ENCODE measurements around the gene GXYLT1. TPM values are rescaled to one million over a fixed set of nuclear protein-coding genes. Genes with fewer than 3 reads are reported as not detected.
A peak's percentile ranks its signal among the peaks of the same experiment; 100 is the strongest.

The GXYLT1 gene
- total and polyA plus RNA-seq, 9 donors, result 3.8 to 15.4 (median 11.7) TPM

DNA sequence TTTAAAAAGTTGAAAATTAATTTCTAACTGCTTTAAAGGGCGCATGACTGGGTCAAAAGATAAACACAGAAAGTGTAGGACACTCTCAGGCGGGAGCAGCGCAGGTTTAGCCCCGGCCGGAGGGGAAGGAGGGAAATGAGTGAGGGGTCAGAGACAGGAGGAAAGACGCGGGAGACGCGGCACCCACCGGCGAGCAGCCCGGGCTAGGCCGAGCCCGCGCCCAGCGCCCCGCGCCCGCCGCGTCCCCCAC is 591 bp downstream of the GXYLT1 start:
- no peak for TF ChIP-seq CTCF (IDR thresholded peaks at IDR 0.05)
- no peak for TF ChIP-seq POLR2A (IDR thresholded peaks at IDR 0.05)
- TF ChIP-seq EP300 (IDR thresholded peaks at IDR 0.05), result no peak
- no peaks in the 10 kb centered on the region for H3K36me3 ChIP-seq
- H3K4me1 ChIP-seq (ENCODE audit: insufficient read depth), result peaks cover 2% of the 10 kb centered on the region
- no peaks in the 10 kb centered on the region for H3K9me3 ChIP-seq
- DNase-seq, result peak in 1 of 5 donors; percentile 18
- intact Hi-C loops (cut with DNase I), result loop anchor here in 1 of 4 donors (10.0 kb wide), 1 partner anchor 441 kb away; the partner anchor contains the start of gene PRICKLE1
- H3K27ac ChIP-seq, result peak overlapping the region; percentile 80 to 84
- H3K4me3 ChIP-seq, result peak overlapping the region; percentile 64
- H3K27me3 ChIP-seq, result no peaks in the 10 kb centered on the region
- 0 to 2% (median 1%) methylated on average over 21 of the region's 21 CpGs for WGBS, 3 donors

DNA sequence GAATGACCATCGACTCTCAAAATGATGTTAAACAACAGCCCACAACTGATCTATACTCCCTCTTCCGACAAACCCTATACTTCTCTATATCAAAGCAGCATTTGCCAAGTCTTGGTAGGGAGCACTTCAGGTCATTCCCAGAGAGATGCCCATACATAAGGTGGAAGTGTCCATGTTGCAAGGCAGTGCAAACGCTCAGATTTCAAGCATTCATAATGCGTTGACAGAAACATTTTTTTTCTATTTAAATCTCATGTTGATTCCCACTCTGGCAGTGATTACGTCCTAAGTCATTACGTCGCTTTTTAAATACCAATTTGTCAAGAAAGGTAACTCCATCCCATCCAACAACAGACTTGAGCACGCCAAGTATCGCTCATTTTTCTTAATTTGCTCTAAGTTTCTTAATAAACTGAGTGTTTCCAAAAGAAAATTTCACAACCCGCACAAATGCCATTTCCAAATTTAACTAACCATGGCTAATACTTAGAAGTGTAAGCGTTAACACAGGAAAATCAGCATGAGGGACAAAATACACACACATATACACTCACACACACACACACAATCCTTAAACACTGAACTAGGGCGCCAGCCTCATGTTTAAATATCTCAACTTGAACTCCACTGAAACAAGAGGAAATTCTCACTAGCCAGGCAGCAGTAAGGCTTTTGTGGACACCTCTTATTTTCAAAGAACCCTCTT is 1.1 kb downstream of the GXYLT1 start:
- Histone ChIP-seq H3K27me3 (no peaks in the 10 kb centered on the region), H3K4me3 (peak overlapping the region; percentile 64), H3K9me3 (no peaks in the 10 kb centered on the region), H3K4me1 (ENCODE audit: insufficient read depth) (peaks cover 2% of the 10 kb centered on the region), H3K36me3 (no peaks in the 10 kb centered on the region), H3K27ac (peak overlapping the region; percentile 80 to 84)
- TF ChIP-seq EP300 (IDR thresholded peaks at IDR 0.05) (no peak), POLR2A (IDR thresholded peaks at IDR 0.05) (no peak), CTCF (IDR thresholded peaks at IDR 0.05) (no peak)
- WGBS, 3 donors, result 12 to 14% (median 13%) methylated on average over 12 of the region's 12 CpGs
- intact Hi-C loops (cut with DNase I), result loop anchor here in 1 of 4 donors (10.0 kb wide), 1 partner anchor 441 kb away; the partner anchor contains the start of gene PRICKLE1
- DNase-seq, result no peak

DNA sequence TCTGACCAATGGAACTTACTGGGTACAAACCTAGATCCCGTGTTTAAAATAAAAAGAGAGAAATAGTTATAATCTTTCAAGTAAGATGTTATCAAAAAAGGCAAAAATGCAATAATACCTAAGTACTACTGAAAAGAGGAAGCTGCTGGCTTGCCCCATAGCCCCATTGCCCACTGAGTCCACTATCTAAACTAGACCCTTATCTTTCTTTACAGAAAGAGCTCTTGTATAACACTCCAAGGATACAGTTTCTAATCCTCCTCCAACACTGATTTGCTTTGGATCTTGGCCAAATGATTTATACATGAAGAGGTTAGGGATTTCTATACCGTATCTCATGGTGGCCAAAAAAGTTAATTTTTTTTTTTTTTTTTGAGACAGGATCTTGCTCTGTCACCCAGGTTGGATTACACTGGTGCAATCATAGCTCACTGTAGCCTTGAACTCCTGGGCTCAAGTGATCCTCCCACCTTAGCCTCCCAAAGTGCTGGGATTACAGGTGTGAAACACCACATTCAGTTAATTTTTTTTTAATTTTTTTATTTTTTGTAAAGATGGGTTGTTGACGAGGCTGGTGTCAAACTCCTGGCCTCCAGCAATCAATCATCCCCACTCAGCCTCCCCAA is 2.6 kb downstream of the GXYLT1 start:
- H3K9me3 ChIP-seq, result no peaks in the 10 kb centered on the region
- H3K36me3 ChIP-seq, result no peaks in the 10 kb centered on the region
- no peak overlapping the region for H3K27ac ChIP-seq
- TF ChIP-seq EP300 (IDR thresholded peaks at IDR 0.05), result no peak
- TF ChIP-seq POLR2A (IDR thresholded peaks at IDR 0.05), result no peak
- no peak for TF ChIP-seq CTCF (IDR thresholded peaks at IDR 0.05)
- intact Hi-C loops (cut with DNase I), result loop anchor here in 1 of 4 donors (10.0 kb wide), 1 partner anchor 443 kb away; the partner anchor contains the start of gene PRICKLE1
- no peak for DNase-seq
- 83 to 89% (median 84%) methylated on average over 3 of the region's 3 CpGs for WGBS, 3 donors
- no peaks in the 10 kb centered on the region for H3K27me3 ChIP-seq
- peaks cover 2% of the 10 kb centered on the region for H3K4me1 ChIP-seq (ENCODE audit: insufficient read depth)
- H3K4me3 ChIP-seq, result no peak overlapping the region

GRCh38 chr12:42140901-42141300 is 3.8 kb downstream of the GXYLT1 start:
- no peak for TF ChIP-seq EP300 (IDR thresholded peaks at IDR 0.05)
- no peak for TF ChIP-seq CTCF (IDR thresholded peaks at IDR 0.05)
- no peak for TF ChIP-seq POLR2A (IDR thresholded peaks at IDR 0.05)
- Histone ChIP-seq H3K4me3 (no peak overlapping the region), H3K27me3 (no peaks in the 10 kb centered on the region), H3K27ac (no peak overlapping the region), H3K4me1 (ENCODE audit: insufficient read depth) (peaks cover 2% of the 10 kb centered on the region), H3K9me3 (no peaks in the 10 kb centered on the region), H3K36me3 (no peaks in the 10 kb centered on the region)
- WGBS, 3 donors, result 62 to 72% (median 66%) methylated on average over 3 of the region's 3 CpGs
- intact Hi-C loops (cut with DNase I), result loop anchor here in 1 of 4 donors (10.0 kb wide), 1 partner anchor 444 kb away; the partner anchor contains the start of gene PRICKLE1
- DNase-seq, result no peak

Data from ovary (tissue), 9 donors.